HG02678 (cell line): ENCODE results near the gene EYA4.

Experiments
- ATAC-seq: cut with Tn5 transposase; IDR thresholded peaks from one replicate; pipeline ENCODE4 v1.9.1; 2021; ENCODE audit warnings: mild to moderate bottlenecking, moderate library complexity; ENCODE audit not compliant: unreplicated experiment

EYA4 gene

DNA sequence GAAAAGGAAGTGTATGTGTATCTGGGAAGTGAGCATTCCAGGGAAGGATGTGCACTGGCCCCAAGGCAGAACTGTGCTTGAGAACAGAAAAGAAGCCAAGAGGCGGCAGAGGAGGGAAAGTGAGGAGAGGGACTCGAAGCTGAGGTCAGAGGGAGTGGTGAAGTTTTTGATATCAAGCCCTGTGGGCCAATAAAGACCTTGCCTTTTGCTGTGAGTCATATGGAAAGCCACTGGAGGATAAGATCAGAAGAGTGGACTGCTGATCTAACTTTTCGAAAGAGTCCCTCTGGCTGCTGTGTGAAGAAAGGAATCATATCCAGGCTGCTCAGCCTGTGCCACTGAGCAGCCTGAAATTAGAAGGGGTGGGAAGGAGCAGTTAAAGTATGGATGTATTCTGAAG lies 99.4 kb downstream of the EYA4 start:
- ATAC-seq, result no peak

- ATAC-seq, result no peak
Observed at GRCh38 chr6:133341607-133342158, 100.5 kb downstream of the EYA4 start.

- ATAC-seq, result no peak
Observed at GRCh38 chr6:133343220-133343619, 102.1 kb downstream of the EYA4 start.

DNA sequence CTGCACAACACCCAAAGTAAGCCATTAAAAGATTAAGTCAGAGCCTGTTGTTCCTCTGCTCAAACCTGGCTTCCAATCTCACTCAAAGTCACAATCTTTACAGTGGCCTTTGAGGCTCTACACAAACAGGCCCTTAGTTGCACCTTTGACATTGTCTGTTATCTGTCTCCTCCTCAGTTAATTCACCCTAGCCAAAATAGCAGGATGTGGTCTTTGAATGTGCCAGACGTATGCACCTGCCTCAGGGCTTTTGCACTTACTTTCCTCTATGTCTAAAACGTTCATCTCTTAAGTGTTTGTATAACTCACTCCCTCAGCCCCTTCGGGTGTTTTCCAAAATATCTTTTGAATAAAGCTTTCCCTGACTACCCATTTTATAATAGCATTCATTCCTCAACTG lies 107.7 kb downstream of the EYA4 start:
- no peak for ATAC-seq

DNA sequence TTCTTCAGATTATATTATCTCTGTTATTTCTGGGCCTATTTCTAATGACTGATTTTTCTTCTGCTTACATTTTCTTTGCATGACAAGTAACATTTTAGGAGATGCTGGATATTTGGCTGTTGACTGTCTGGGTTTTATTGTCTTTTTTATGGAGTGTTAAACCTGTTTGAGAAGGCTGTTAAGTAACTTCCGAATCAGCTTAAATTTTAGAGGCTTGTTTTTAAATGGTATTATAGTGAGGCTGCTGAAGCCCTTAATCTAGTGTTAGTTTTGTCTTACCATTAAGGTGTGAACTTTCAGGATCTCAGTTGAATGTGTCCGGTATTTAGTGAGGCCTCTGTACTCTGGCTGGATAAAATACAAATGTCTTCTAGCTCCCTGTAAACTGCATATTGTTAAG lies 109.8 kb downstream of the EYA4 start:
- no peak for ATAC-seq

DNA sequence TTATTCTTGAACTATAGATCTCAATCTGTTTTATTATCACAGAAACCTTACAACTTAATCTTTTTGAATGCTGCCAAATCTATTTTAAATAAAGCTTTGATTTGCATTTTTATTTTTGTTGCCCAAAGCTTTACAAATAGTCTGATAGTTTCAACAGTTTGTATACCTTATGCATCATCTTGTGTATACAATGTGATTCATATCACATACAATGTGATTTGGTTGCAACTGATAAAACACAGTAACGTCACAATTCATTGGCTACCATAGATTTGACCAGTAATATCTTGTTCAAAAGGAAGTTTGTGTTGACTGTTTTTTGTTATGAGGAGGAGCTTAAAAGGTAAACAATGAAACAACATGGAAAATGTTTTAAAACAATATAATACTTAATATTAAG lies 110.9 kb downstream of the EYA4 start:
- ATAC-seq, result no peak

DNA sequence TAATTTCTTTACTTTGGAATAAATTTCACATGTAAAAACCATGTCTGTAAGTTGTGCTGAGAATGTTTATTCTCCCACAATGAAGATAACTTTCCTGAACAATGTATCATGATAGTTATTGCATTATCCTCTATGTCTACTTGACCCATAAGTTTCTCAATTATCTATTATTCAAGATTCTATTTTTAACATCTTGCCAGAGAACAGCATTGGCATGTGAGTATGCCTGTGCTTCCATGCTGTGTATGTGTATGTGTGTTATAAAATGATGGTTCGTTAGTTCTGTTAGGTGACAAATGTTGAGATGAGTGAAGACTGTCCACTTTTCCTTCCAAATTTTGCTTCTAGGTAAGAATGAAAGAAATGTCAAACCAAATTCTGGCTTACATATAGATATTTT lies 111.9 kb downstream of the EYA4 start:
- no peak for ATAC-seq

- no peak for ATAC-seq
Observed at GRCh38 chr6:133355922-133356321, 114.8 kb downstream of the EYA4 start.

DNA sequence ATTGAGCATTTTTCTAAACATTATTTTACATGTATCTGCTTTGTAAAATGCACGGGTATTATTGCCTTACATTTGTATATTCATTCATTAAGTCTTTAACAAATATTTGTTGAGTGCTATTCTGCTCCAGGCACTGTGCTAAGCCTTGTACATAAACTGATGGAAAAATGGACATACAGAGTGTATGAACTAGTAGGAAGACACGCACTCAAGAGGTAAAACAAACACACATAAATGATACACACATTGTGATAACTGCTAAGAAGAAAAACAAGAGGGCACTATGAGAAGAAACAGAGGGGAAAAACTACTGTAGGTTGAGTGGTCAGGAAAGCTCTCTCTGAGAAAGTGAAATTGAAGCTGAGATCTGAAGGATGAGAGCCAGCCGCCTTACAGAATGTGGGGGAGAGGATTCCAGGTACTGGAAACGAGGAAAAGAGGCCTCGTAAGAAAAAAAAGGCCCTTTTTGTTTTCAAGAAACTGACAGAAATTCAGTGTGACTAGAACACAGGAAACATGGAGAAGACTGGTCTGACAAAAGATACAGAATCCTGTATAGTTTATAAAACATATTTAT lies 117.5 kb downstream of the EYA4 start:
- no peak for ATAC-seq

GRCh38 chr6:133359256-133359655 lies 118.1 kb downstream of the EYA4 start:
- no peak for ATAC-seq

GRCh38 chr6:133359760-133360159 lies 118.6 kb downstream of the EYA4 start:
- no peak for ATAC-seq

DNA sequence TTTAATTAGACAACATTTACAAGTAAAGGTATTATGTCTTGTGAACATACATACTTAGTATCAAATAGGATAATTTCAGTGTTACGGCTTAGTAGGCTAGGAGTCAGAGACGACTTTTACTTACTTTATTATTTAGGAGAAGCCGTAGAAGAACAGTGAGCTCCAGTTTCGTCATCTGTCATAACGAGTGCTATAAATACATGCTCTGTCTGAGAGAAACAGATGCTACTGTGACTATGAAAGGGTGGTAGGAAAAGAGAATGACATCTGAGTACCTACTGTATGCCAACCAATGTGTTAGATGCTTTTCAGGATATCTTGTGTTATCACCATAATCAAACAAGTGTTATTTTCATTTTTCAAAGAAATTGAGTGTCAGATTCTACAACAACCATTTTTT lies 119.0 kb downstream of the EYA4 start:
- ATAC-seq, result no peak

- no peak for ATAC-seq
Observed at GRCh38 chr6:133362813-133363212, 121.7 kb downstream of the EYA4 start.

DNA sequence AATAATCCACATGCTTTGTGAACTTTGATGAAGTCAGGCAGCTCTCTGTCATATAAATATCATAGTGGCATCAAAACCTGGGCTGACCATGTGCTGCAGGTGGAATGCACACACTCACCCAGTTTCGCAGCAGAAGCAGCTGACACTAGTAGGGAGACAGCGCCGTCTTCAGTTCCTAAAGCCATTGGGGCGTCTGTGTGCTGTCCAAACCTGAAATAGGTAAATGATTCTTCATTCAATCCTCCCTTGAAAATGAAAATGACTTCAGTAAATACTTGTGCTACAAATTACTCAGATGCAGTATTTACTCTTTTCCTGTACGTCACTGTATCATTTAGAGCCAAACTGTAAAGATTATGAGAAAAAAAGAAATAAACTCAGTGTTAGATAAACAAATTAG lies 127.5 kb downstream of the EYA4 start:
- ATAC-seq, result no peak

DNA sequence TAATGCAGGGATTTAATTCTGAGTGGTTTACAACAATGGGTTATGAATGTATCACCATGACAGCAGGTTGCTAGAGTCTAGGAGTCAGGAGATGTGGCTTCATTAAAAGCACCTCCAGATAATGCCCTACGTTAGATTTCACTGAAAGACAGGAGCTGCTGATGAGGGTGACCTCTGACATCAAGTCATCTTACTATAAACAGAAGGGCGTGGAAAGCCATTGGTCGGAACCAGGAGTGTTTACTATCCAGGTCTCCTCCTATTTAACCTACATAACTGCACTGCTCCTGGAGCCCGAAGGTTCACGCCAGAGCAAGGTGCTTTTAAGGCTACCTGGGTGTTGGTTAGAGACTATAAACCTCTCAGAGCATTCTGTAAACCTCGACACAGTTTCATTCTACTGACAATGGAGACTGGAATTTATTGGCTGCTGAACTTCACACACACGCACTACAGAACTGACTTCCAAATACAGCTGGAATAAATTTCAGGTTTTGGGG lies 128.7 kb downstream of the EYA4 start:
- no peak for ATAC-seq

GRCh38 chr6:133376743-133377142 lies 135.6 kb downstream of the EYA4 start:
- ATAC-seq, result no peak

DNA sequence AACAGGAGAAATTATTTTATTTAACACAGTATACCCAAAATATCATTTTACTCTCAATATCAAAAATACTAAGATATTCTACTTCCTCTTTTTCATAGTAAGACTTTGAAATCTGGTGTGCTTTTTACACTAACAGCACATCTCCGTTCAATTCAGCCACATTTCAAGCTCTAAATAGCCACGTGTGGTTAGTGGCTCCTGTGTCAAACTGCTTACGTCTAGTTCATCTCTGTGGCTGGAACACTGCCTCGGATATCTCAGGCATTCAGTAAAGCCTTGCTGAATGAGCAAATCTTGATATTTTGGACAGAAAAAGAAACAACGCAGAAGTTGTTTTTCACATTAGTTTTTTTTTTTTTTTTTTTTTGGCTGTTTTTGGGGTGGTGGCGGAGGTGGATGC lies 136.1 kb downstream of the EYA4 start:
- no peak for ATAC-seq

GRCh38 chr6:133380047-133380446 lies 138.9 kb downstream of the EYA4 start:
- ATAC-seq, result no peak

DNA sequence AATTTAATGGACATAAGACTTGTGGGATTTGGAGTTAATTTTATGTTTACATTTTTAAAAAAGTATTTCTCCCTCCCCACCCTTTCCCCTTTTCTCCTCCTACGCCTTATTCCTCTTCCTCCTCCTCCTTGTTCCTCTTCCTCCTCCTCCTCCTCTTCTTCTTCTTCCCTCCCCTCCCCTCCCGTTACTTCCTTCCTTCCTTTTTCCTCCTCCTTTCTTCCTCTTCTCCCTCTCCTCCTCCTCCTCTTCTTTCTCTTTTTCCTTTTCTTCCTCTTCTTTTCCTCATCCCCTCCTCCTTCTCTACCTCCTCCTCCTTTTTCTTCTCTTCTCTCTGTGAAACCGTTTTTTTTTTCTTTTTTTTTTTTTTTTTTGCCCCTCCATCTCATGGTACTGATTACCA lies 139.6 kb downstream of the EYA4 start:
- ATAC-seq, result no peak

DNA sequence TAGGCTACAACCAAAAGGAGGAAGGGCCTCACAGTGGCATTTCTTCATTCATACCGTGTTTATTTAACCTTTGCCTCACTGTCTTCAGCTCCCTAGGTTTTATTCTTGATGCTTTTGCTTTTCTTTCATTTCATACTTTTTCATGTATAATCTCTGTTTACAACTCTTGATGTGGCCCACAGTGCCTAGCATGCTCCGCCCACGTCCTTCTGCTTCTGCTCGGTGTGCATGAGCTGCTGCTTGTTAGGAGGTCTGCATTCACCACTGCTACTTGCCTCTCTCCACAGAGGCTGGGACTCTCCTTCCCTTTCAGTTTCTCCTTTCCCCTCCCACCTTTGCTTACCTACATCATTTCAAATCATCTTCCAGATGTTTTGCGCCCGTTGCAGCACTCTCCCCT lies 147.6 kb downstream of the EYA4 start:
- no peak for ATAC-seq

DNA sequence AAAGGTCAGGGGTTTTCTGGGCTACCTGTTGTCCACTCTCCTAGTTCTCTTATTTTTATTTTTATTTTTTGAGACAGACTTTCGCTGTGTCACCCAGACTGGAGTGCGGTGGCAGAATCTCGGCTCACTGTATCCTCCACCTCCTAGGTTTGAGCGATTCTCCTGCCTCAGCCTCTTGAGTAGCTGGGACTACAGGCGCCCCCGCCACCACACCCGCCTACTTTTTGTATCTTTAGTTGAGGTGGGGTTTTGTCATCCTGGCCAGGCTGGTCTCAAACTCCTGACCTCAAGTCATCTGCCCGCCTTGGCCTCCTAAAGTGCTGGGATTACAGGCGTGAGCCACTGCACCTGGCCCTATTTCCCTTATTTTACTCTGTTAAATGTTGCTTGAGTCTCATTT lies 149.0 kb downstream of the EYA4 start:
- no peak for ATAC-seq

GRCh38 chr6:133392015-133392414 lies 150.9 kb downstream of the EYA4 start:
- ATAC-seq, result no peak

DNA sequence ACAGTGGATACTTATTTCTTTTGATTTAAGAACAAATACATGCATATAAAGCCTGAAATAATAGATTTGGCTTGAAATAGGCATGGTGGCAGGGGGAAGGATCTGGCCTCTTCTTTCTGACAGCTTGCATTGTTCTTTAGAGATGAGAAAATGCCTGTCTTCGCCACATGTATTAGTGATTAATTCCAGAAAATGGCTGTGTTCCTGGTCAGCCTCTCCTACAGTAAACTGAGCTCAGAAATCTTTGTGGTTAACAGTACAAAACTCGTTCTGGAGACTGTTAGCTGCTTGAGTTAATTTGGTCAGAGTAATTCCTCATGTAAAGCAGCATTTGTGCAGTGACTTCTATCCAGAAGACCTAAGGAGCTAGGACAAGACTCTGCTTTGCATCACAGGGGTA lies 151.5 kb downstream of the EYA4 start:
- ATAC-seq, result no peak
